ENCODE measurements around the gene FSD2.
A peak's percentile ranks its signal among the peaks of the same experiment; 100 is the strongest.
"Not testable (repeated sequence)": the region's sequence is repeated elsewhere in the genome, so short reads cannot be mapped to it uniquely, and the experiment has no call there.

Gene FSD2

DNA sequence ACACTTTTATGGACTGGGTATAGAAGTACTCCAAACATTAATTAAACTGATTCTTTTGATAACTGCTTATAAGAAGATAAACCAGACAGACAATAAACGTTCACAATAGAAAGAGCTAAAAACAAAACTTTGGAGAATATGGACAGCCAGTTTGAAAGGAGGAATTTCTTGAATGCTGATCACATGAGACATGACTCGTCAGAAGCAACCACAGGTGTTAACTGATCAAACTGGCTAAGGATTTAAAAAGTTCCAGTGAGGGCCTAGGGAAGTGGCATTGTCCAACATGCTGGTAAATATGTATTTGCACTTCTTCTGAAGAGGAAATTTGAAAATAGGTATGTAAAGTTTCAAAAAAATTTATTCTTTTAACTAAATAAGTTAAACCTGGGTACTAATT is 66.8 kb downstream of the FSD2 start:
- no peak for DNase-seq (ENCODE audit: low spot score)

DNA sequence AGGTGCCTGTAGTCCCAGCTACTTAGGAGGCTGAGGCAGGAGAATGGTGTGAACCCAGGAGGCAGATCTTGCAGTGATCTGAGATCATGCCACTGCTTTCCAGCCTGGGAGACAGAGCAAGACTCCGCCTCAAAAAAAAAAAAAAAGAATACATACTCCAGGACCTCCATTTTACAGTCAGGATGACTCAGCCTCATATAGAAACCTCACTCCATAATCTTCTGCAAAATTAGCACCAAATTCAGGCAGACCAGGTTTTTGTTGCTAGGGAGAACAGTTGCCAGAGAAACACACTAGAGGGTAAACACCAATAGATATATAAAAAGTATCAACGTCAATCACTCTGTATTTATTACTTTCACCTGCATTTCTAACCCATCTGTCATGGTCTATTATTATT is 67.9 kb downstream of the FSD2 start:
- no peak for DNase-seq (ENCODE audit: low spot score)

DNA sequence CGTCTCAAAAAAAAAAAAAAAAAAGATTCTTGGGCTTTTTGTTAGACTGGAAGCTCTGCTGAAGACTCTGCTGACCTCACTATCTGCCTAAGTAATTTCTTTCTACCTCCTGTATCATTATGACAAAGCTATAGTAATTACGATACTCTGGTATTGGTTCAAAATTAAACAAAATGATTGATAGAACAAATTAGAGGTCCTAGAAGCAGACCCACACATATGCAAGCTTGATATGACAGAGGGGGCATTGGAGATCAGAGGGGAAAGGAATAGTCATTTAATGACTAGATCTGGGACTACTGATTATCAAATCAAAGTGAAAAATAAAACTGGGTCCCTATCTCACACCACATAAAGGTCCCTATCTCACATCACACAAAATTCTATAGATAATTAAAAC is 74.3 kb downstream of the FSD2 start:
- no peak for DNase-seq (ENCODE audit: low spot score)

DNA sequence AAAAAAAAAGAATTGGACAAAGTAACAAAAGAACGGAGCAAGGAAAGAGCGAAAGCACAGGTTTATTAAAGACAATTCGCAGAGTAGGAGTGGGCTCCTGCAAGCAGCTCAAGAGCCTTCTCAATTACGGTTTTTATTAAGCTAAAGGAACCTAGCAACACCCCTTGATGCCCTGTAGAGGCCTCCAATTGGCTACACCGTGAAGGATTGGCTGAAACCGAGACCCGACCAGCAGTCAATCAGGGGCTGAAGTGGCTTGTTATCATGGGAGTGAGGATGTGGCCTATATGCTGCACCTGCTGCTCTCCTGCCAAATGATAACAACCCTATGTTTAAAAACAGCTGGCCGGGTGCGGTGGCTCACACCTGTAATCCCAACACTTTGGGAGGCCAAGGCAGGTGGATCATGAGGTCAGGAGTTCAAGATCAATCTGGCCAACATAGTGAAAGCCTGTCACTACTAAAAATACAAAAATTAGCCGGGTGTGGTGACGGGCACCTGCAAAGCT is 75.8 kb downstream of the FSD2 start:
- DNase-seq (ENCODE audit: low spot score), result no peak

DNA sequence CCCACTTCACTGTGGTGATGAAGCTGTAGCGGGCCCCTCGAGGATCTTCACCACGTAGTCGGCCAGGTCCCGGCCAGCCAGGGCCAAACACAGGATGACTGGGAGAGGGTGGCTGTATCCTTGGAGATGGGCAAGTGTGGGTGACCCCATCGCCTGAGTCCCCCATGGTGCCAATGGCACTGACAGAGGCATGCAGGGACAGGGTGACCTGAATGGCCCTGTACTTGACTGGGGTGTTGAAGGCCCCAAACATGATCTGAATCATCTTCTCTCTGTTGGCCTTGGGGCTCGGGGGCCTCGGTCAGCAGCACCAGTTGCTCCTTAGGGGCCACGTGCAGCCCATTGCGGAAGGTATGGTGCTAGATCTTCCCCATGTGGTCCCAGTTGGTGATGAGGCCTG is 79.1 kb downstream of the FSD2 start:
- DNase-seq (ENCODE audit: low spot score), result no peak

DNA sequence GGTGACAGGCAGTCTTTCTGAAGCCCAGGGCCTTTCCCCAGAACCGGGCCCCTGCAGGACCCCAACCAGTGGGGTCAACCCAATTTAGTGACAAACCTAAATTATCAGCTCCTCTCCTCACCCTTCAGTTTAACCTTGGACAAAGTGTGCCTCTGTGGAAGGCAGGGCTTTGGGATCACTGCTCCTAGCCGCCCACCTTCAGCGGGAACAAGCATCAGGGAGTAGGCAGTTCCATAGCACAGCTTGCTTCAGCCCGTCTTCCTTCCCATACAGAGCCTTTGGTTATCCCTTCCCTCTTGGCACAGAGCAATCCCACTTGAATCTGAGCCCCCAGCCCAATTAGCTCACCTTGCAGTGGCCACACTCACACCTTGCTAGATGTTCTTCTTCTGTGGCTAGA is 90.9 kb downstream of the FSD2 start:
- DNase-seq (ENCODE audit: low spot score), result no peak

DNA sequence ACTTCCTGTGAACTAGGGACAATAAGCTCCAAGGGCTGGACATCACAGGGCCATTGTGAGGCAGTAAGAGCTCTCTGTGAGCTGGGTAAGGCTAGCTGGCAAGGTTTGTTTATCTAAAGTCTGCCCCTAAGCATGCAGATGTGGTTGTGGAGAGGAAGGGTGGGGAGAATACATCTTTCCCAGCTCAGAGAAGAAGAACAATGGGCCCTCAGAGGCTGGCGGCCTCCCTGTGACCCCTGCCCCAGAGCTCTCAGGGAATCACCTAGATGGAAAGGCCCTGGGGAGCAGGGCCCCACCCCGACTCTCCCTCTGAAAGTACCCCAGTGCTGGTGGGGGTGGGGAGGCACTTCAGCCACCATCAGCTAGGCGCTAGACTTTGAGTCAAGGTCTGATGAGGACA is 91.9 kb downstream of the FSD2 start:
- no peak for DNase-seq (ENCODE audit: low spot score)

DNA sequence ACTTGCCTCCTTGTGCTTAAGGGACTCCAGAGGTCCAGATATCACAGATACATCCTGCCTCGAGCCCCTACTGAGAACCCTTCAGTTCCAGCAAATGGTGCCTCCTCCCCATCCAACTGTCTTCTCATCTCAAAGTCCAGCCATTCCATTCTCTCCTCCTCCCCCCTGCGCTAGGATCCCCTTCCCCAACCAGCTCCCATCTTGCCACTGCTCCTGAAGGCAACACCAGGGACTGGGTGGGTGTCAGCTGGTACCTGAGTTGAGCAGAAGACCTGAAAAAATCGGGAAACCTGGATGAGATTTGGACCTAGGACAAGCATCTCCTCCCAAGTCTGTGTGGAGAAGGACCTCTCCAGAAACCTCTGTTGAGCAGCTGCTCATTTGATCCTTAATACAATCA is 93.8 kb downstream of the FSD2 start:
- no peak for DNase-seq (ENCODE audit: low spot score)

DNA sequence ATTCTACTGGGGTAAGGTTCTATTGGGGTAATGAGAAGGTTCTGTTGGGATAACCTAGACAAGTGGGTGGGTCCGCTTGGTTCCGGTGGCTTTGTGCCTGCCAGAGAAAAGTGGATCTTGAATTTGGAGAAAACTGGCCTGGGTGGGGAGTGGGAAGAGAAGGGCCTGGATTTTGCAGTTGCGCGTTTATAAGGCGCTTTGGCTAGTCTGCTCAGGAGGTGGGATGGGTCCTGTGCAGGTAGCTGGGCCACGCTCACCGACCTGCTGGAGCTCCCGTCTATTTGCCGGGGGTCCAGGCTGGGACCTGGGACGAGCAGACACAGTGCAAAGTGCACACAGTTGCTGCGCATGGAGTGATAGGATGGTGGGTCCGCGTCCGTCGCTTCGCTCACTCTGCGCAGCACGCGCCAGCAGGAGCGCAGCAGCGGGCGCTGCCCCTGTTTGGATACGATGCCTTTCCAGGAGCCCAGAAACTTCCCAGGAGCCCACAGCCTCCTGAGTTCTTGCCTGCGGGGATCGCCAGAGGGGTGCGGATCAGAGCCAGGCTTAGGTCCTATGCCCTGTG is 94.9 kb downstream of the FSD2 start:
- DNase-seq (ENCODE audit: low spot score), result no peak

DNA sequence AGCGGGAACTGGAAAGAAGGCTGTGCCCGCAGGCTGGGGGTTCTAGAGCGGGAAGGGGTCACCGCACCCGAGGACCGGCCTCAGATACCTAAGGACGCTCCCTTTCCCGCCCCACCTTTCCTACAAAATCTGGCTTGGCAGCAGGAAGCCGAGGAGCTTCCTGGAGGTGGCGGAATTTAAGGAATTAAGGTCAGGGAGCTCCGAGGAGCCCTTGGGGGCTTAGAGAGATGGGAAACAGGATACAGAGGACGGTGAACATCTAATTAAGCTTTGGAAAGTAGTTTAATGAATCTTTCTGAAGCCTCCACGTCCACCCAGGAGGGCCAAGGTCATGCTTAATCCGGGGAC is 95.7 kb downstream of the FSD2 start:
- DNase-seq (ENCODE audit: low spot score), result no peak

DNA sequence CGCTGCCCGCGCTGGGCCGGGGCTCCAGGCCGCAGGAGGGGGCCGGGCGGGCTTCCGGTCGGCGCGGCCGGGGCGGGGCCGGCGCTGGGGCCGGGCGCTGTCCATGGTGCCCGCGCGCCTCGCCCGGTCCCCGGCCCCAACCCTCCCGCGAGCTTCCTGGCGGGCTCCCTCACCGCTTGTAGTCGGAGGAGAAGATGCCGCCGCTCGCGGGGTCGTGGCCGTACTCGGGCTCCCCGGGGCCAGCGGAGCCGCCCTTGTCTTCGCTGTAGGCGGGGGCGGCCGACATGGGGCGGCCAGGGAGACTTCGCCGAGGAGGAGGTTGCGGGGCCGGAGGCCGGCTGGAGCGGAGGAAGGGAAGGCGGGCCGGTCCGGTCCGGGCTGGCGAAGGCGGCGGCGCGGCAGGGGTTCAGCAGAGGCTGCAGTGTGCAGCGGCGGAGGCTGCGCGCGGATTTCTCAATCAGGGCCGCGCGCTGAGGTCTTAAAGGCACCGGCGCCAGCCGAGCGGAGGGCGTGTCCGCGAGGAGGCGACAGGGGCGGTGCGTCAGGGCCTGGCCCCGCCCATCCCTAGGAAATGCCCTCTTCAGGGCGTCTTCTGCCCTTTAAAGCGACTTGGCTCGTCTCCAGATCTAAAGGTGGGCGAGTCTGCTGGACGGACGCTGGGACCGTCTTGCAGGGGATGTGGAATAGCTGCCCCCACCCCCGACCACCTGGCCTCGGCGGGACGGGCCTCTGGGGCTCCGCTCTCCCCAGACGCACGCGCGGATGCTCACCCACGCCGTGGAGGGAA is 96.3 kb downstream of the FSD2 start, which contains the start of gene AP3B2:
Gene AP3B2, minus strand, starts transcription at position 455 of the 787 bp plus-strand sequence. Its CDS starts 169 bp downstream, at position 286.
- peak; percentile 88 for DNase-seq (ENCODE audit: low spot score)

DNA sequence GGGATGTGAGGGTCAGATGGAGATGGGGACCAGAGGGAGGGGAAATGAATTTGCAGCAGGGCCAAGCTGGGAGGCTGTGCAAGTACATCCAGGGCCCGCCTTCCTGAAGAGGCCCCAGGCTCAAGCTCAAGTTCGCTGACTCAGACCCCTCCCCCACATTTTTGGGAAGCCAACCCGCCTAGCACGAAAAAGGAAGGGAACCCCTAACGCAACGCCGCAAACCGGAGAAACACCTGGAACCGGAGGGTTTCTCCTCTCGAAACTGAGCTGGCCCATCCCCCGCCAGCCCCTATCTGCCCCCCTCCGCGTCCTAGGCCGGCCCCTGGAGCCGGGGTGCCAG is 96.8 kb downstream of the FSD2 start:
- DNase-seq (ENCODE audit: low spot score), result peak; percentile 47

DNA sequence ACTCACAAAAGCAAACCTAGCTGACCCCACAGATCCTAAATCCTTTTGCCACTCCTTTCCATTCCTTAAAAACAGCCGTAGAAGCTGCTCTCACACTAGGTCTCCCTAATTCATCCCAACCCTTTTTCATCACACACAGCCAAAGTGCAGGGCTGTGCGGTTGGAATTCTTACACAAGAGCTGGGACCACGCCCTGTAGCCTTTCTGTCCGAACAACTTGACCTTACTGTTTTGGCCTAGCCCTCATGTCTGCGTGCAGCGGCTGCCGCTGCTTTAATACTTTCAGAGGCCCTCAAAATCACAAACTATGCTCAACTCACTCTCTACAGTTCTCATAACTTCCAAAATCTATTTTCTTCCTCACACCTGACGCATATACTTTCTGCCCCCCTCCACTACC is 100.0 kb downstream of the FSD2 start:
- DNase-seq (ENCODE audit: low spot score), result not testable (repeated sequence)

Data from SK-N-DZ (cell line).